ENCODE measurements around the gene PRMT9. TPM values are rescaled to one million over a fixed set of nuclear protein-coding genes. Genes with fewer than 3 reads are reported as not detected.

Gene PRMT9
- total and polyA plus RNA-seq, 2 of the 4 experiments (the other 2 are of a cell fraction): 5.0 to 14.2 TPM

DNA sequence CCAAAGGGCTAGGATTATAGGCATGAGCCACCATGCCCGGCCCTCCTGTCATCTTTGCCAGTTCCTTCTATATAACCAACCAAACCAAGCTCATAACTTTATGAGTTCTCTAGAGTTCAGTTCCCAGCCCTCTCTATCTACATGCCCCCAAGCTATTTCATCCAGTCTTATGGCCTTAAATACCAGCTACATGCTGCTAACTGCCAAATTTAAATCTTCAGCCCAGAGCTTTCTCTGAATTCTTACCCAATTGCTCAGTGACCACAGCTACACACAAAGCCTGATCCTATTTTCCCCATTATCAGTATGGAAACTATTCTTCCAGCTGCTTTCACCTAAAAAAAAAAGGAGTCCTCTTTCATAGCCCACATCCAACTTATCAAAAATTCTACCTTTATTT is 43.6 kb downstream of the PRMT9 start:
- WGBS, 2 experiments (ENCODE audit: extremely low coverage in 2 of 2, insufficient read length in 1 of 2): no CpG with 5 or more reads among the region's 1 CpG
- Histone ChIP-seq H4K20me1 (ENCODE audit: insufficient read depth, low read length) (no peaks in the 10 kb centered on the region), H2BK15ac (ENCODE audit: low read depth, low read length) (no peak overlapping the region), H3K27me3 (ENCODE audit: control insufficient read depth, insufficient read depth, low read length) (no peaks in the 10 kb centered on the region), H3K36me3 (ENCODE audit: control insufficient read depth, insufficient read depth, low read length) (peaks cover 7% of the 10 kb centered on the region), H3K9me3 (ENCODE audit: control insufficient read depth, insufficient read depth, low read length) (no peaks in the 10 kb centered on the region; the same call in 1 of the 2 replicates), H3K4me2 (ENCODE audit: low read depth, low read length) (no peak overlapping the region), H2AK9ac (replicated peaks; ENCODE audit: low read depth, low read length, poor library complexity) (no peak overlapping the region), H3K27ac (ENCODE audit: insufficient read depth, low read length) (no peak overlapping the region), H4K8ac (ENCODE audit: low read depth in 2 of 2, low read length in 2 of 2) (no peak overlapping the region), H2BK5ac (ENCODE audit: low read depth, low read length, poor library complexity, severe bottlenecking) (no peak overlapping the region), H3K23ac (ENCODE audit: low read depth, low read length) (no peak overlapping the region), H3K79me1 (ENCODE audit: low read depth in 1 of 2, low read length in 2 of 2) (peaks cover 4 to 12% of the 10 kb centered on the region in 2 experiments; a peak in 2 of 4 replicates), H3K4me3 (ENCODE audit: insufficient read depth, low read depth, low read length) (no peak overlapping the region), H4K5ac (ENCODE audit: low read depth, low read length) (no peak overlapping the region), H3K14ac (replicated peaks; ENCODE audit: low read depth, low read length) (no peak overlapping the region), H3K18ac (ENCODE audit: low read depth, low read length) (no peak overlapping the region), H3K9ac (ENCODE audit: low read depth, low read length) (no peak overlapping the region), H3K4ac (ENCODE audit: low read depth, low read length) (no peak overlapping the region), H3K9me1 (ENCODE audit: insufficient read depth, low read length) (0 out of 2 replicates have a peak, but pooled peaks cover 3% of the 10 kb centered on the region), H2AK5ac (ENCODE audit: low read depth, low read length) (no peak overlapping the region), H3K4me1 (ENCODE audit: control insufficient read depth, insufficient read depth, low read length) (no peaks in the 10 kb centered on the region), H4K91ac (ENCODE audit: insufficient read depth, low read depth, low read length) (no peak overlapping the region), H2BK120ac (ENCODE audit: low read depth, low read length) (no peak overlapping the region), H2BK20ac (ENCODE audit: low read depth, low read length) (no peak overlapping the region), H3K56ac (ENCODE audit: extremely low read depth, insufficient read depth, low read length) (no peak overlapping the region), H2AFZ (replicated peaks; ENCODE audit: low read length, poor library complexity) (no peak overlapping the region)
- DNase-seq (peak; percentile 59), ATAC-seq (ENCODE audit: low read depth) (peak; percentile 32; the same call in 1 of the 2 replicates)
- TF ChIP-seq FOS (IDR thresholded peaks at IDR 0.05; ENCODE audit: low read depth, low read length) (no peak), CEBPB (IDR thresholded peaks at IDR 0.05; ENCODE audit: low read depth, low read length) (no peak), MAZ (IDR thresholded peaks at IDR 0.05; ENCODE audit: borderline replicate concordance, low read depth, low read length) (no peak), RAD21 (IDR thresholded peaks at IDR 0.05; ENCODE audit: low read length) (no peak), SMC3 (IDR thresholded peaks at IDR 0.05; ENCODE audit: low read depth, low read length) (no peak)
- TF ChIP-seq, protein P1, sequence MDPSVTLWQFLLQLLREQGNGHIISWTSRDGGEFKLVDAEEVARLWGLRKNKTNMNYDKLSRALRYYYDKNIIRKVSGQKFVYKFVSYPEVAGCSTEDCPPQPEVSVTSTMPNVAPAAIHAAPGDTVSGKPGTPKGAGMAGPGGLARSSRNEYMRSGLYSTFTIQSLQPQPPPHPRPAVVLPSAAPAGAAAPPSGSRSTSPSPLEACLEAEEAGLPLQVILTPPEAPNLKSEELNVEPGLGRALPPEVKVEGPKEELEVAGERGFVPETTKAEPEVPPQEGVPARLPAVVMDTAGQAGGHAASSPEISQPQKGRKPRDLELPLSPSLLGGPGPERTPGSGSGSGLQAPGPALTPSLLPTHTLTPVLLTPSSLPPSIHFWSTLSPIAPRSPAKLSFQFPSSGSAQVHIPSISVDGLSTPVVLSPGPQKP (IDR thresholded peaks at IDR 0.05; ENCODE audit: borderline replicate concordance, low read depth, low read length): no peak
- TF ChIP-seq, protein P2, sequence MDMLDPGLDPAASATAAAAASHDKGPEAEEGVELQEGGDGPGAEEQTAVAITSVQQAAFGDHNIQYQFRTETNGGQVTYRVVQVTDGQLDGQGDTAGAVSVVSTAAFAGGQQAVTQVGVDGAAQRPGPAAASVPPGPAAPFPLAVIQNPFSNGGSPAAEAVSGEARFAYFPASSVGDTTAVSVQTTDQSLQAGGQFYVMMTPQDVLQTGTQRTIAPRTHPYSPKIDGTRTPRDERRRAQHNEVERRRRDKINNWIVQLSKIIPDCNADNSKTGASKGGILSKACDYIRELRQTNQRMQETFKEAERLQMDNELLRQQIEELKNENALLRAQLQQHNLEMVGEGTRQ (IDR thresholded peaks at IDR 0.05; ENCODE audit: low read depth, low read length): no peak
- ChIA-PET CTCF (interaction anchor here (0.5 to 1.1 kb wide), 3 partner anchors 9 to 227 kb away, joined by 3 to 5 read pairs (median 3); no protein-coding TSS in a partner anchor), POLR2A (ENCODE audit: unreplicated experiment) (interaction anchor here (0.5 kb wide), 1 partner anchor 97 kb away, joined by 4 read pairs; no protein-coding TSS in a partner anchor)
- in situ Hi-C loops (cut with MboI; ENCODE audit: low sequenced_read_pairs) (no loop called here), dilution Hi-C loops (cut with HindIII; ENCODE audit: low sequenced_read_pairs, unreplicated experiment) (no loop called here), intact Hi-C loops (cut with micrococcal nuclease) (no loop called here)
- no TSS peak for BruUV-seq (replicated peaks)

Measured in IMR-90 (cell line).